GM10266 (cell line): ENCODE results near the gene ART5.
"Not testable (repeated sequence)": the region's sequence is repeated elsewhere in the genome, so short reads cannot be mapped to it uniquely, and the experiment has no call there.

ENCODE experiments used
- DNase-seq: peaks from one replicate; pipeline ENCODE4 v3.0.0; 2012; ENCODE audit errors: extremely low spot score

ART5 gene

GRCh38 chr11:3588776-3589175 is 53.0 kb downstream of the ART5 start:
- not testable (repeated sequence) for DNase-seq
